Measurements from ENCODE around the gene SYT3.
"Not testable (repeated sequence)": the region's sequence is repeated elsewhere in the genome, so short reads cannot be mapped to it uniquely, and the experiment has no call there.

Gene SYT3

DNA sequence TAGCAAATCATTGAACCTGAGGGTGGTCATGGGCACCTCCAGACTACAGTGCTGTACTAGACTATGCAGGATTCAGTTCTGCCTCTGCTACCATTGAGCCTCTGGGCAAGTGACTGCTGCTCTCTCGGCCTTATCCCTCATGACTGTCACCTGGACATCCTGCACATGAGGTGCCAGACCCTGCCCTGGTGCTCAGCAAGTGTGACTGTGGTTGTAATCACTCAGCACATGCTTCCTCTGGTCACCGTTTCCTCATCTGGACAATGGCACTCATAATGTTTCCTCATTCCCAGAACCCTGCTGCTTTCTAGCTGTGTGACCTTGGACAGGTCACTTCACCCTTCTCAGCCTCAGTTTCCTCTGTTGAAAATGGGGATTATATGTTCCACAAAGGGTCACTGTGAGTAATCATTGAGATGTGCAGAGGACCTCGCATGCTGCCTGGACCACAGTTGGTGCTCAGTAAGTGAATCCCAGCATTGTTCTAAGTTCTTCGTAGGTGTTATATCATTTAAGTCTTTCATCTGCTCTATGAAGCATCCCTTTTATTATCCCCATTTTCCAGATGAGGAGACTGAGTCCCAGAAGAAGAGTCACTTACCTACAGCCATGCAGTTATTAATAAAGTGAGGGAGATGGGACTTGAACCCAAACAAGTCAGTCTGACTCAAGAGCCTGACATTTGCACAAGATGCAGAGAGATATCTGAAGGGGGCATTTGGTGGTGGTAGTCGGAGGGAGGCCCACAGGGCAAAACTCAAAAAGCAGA is 3.2 kb downstream of the SYT3 start:
- no peak for DNase-seq

DNA sequence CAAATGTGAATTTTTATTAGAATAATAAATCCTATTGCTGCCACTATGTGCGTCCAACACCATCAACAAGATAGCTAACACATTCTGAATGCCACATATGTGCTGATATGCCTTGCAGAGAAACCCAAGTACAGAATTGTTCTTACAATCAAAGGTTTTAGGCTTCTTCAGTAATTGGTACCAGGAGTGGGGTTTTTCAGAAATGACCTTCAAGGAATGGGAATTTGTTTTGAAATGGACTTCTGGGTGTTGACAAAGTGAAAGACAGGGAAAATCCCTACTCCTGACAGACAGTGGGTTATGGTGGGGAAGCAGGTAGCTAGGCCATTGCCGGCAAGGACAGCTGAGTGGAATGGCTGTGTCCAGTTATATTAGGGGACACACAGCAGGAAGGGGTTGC is 5.7 kb downstream of the SYT3 start:
- no peak for DNase-seq

DNA sequence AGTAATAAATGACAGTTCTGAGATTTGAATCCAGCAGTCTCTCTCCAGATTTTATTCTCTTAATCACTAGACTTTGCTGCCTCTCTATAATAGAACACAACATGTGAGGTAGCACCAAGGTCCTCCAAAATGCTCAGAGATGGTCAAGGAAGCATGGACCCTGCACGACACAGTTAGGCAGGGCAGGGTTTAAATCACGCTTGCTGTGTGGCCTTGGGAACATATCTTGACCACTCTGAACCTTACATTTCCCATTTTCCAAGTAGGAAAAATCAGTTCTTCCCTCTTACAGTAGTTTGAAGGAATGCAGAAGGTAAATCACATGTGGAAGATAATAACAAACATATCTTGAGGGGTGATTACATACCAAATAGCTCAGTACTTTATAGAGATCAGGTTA is 6.3 kb downstream of the SYT3 start:
- no peak for DNase-seq

DNA sequence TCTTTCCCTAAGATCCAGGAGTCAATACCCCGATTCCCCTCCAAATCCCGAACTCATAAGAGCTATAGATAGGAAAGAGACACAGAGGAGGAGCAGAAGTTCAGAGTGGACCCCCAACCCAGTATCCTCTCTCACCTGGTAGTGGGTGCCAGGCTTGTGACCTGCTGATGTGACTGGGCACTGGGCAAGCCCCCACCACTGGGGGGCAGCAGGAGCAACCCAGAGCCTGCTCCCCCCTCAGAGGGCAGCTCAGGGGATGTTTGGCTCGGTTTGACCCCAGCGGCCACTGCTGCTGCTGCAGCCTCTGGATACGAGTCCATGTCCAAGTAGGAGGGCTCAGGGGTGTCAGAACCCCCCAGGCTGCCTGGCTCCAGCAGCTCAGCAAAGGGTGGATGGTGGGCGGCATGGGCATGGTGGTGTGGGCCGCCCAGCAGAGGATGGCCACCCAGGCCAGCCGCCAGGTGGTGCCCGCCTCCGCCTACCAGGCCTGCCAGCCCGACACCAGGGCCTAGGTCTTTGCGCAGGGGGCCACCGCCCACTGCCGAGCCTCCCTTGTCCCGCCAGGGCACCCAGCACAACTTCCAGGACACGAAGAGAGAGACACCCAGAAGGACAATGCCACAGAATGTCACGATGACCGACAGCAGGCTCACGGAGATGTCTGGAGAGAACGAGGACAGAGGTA is 7.4 kb downstream of the SYT3 start:
- DNase-seq = no peak

DNA sequence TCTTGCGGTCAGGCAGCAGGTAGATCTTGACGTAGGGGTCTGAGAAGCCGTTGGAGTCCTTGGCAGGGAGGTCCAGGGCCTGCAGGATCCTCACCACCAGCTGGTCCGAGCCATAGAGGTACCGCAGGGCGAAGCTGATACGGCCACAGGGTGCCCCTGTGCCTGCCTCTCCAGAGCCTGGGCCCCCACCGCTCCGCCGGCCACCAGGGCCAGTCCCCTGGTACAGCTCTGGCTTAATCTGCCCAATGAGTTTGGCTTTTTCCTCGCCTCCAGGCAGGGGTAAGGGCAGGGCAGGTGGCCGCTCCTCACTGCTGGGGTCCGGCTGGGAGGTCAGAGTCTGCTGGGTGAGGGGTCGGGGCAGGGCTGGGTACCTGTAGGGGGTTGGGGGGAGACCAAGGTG is 9.9 kb downstream of the SYT3 start:
- no peak for DNase-seq

DNA sequence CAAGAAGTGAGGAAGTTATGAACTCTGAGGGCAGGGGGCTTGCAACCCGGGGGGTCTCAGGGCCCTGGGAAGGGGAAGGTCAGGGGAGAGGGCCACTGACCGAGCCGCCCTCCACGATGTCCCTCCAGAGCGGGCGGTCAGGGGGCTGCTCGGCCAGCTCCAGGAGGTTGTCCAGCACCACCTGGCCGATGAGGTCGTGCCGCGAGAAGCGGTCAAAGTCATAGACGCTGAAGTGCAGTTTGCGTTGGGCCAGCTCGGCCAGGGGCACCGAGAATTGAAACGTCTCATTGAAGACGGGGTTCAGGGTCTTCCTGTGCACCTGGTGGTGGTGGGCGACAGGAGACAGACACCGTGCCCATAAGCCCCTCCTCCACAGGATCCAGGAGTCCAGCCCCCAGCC is 10.5 kb downstream of the SYT3 start:
- DNase-seq = no peak

DNA sequence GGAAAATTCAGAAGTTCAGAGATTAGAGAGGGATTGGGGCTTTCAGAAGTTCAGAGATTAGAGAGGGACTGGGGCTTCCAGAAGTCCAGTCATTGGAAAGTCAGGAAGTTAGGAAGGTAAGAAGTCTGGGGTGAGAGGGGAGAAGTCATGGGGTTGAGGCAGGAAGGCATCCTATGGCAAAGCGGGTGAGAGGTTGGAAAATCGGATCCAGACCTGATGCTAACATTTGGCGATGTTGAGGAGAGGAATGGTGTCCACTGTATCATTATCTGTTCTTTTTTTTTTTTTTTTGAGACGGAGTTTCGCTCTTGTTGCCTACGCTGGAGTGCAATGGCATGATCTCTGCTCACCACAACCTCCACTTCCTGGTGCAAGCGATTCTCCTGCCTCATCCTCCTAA is 11.1 kb downstream of the SYT3 start:
- no peak for DNase-seq

DNA sequence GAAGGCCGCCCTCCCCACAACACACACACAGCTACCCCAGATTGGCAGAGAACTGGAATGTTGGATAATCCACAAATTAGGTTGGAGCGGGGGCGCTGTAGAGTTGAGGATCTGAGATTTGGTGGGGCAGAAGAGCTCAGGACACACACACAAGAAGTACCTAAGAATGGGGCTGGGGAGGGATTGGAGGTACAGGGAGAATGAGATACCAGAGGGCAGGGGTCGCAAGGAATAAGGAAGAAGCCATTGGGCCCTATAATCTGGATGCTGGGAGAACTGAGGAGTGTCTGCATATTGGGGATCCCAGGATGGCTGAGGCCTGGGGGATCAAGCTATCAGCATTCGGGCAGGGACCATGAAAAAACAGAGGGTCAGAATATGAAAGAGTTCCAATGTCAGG is 11.5 kb downstream of the SYT3 start:
- DNase-seq = no peak

DNA sequence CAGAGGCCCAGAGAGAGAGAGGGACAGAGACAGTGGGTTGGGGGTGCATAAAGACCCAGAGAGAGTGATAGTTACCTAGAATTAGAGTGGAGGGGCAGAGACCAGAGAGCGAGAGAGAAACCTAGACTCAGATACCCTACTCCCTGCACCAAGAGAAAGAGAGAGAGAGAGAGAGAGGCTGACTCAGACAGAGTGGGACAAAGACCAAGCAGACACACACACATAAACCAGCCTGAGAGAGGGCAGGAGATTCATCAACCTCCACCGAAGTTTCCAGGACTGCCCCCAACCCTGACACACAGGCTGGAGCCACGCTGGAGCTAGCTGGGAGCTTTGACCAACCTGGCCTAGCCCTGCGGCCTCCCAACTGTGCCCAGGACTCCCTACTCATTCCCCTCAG is 12.9 kb downstream of the SYT3 start:
- DNase-seq = no peak

DNA sequence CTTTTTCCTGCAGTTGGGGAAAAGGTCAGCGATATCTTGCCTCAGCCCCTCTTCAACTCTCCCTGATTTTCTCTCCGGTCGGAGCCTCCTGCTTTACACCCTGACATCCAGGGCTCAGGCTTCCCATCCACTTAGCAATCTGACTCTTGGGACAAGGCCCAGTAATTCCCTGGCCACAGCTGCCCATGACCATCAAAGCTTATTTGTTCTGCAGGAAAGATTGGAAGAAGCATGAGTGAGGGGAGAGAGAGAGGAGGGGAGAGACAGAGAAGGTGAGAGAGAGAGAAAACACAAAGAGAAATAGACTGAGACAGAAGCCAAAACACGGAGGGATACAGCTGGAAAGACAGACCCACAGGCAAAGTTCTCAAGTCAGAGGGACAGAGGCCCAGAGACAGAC is 13.7 kb downstream of the SYT3 start:
- no peak for DNase-seq

DNA sequence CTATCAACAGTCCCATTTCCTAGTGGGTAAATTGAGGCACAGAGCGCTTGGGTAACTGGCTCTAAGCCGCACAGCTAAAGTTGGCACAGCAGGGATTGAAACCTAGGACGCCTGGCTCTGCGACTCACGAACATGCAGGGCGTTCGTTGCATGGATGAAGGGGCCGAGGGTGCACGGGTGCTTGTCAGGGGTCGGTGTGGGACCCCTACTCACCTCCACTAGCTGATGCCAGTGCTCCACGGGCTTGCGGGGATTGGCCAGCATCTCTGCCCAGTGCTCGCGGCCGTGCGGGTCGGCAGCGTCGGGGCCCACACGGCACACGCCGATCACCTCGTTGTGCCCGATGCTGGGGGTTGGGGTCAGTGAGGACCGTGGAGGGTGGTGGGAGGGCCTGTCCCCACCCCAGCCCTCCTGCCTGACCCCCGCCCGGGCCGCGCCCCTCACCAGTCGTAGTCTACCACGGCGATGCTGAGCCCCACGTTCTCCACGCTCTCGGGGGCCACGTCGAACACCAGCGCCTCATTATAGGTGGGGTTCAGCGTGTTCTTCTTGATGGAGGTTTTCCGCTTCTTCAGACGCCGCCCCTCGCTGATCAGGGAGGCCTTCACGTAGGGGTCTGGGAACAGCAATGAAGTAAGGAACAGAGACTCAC is 14.6 kb downstream of the SYT3 start:
- no peak for DNase-seq

DNA sequence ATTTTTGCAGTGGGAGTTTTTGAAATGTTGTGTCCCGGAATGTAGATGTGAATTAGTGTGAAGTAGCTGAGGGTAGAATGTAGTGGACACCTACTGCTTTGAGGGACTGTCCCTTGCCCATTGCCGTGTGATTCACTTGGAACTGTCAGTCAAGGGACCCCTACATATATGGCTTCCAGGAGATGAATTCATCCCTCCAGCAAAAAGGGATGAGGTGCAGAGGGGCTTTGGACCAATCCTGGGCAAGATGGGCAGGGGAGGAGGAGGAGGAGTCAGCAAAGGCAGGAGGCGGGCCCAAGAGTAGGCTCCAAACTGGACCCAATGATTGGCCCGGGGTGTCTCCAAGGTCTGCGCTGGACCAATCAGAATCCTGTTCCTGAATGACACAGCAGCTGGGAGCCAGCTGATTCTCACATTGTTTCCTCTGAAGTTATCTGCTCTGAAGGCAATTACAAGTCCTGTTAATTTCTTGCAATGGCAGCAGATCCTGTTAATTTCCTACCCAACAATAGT is 19.2 kb downstream of the SYT3 start:
- not testable (repeated sequence) for DNase-seq

DNA sequence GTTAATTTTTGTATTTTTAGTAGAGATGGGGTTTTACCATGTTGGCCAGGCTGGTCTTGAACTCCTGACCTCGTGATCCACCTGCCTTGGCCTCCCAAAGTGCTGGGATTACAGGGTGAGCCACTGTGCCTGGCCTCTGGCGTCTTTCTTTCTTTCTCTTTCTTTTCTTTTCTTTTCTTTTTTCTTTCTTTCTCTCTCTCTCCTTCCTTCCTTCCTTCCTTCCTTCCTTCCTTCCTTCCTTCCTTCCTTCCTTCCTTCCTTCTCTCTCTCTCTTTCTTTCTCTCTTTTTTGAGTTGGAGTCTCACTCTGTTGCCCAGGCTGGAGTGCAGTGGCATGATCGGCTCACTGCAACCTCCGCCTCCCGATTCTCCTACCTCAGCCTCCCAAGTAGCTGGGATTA is 20.5 kb downstream of the SYT3 start:
- DNase-seq = not testable (repeated sequence)

DNA sequence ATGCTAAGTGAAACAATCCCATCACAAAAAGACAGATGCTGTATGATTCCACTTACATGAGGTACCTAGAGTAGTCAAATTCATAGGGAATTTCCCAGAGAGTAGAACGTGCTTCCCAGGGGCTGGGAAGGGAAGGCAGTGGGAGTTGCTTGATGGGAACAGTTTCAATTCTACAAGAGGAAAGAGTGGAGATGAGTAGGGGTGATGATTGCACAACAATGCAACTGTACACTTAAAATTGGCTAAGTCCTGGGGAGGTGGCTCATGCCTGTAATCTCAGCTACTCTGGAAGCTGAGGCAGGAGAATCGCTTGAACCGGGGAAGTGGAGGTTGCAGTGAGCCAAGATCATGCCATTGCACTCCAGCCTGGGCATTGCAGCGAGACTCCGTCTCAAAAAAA is 21.3 kb downstream of the SYT3 start:
- DNase-seq = not testable (repeated sequence)

DNA sequence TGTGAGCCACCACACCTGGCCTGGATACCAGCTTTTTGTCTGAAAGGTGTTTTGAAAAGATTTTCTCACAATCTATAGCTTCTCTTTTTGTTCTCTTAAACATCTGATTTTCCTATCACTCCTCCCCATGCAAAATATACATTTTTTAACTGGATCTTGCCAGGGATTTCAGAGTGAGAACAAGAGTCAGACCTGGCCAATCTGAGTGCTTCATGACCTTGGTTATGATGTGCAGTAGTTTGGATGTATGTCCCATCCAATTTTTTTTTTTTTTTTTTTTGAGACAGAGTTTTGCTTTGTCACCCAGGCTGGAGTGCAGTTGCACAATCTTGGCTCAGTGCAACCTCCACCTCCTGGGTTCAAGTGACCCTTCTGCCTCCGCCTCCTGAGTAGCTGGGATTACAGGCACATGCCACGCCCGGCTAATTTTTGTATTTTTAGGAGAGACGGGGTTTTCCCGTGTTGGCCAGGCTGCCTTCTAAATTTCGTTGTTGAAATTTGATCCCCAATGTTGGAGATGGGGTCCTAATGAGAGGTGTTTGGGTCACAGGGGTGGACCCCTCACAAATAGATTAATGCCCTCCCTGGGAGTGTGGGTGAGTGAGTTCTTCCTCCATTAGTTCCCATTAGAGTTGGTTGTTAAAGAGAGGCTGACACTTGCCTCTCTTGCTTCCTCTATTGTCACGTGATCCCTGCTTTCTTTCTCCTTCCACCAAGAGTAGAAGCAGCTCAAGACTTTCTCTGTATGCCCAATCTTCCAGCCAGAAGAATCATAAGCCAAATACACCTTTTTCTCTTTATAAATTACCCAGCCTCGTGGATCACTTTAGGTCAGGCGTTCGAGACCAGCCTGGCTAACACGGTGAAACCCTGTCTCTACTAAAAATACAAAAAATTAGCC is 26.9 kb downstream of the SYT3 start:
- not testable (repeated sequence) for DNase-seq

DNA sequence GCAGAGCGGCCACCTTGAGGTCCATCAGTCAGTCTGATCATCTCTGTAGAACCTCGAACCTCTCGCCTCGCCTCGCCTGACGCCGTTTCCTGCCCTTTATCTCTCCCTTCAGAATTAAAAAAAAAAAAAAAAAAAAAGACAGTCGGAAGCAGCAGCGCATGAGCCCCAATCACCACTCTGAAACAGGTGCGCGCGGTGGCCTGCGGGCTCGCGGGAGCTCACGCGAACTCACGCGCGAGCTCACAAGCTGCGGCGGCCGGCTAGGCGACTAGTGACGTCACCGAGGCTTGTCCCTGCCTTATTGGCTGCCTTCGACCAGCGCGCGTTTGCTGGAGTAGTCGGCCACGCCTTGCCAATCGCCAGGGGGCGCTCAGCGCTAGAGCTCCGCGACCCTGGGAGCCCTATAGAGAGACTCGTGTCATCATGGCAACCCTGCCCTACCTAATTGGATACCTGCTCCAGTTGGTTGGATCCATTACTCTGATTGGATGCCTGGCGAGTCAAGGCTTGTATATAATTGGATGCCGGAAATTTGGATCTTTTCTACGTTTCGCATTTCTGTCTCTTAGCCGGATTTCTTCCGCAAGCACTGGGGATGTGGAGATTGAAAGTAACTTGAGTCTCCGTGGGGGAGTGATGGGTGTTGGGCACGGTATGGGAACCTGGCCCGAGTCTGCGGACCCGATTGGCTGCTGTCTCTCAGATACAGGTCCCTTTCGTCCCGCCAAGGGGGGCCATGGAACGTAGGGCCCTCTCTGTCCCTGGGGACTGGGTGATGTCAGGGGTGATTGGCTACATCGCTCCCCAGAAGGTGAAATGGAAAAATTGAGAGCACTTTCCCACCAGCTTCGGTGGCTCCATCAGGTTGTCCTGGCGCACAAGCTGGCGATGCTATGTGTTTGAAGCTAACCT is 31.6 kb downstream of the SYT3 start:
- no peak for DNase-seq

DNA sequence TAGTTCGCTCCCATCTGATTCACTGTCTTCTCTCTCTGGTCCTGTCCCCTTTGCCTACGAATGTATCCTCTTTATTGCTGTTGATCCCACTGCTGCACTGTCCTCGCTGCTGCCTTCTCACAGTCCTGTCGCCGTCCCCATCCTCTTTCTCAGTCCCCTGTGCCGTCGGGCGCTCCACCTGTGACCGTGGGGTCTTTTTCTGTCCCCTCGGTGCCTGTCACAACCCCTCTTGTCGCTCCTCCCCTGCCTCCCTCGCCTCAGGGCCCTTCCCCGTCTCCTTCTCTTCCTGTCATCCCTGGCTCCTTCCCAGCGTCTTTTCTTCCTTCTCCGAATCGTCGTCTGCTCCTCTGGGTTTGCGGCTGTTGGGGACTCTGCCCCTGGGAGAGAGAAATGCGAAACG is 32.3 kb downstream of the SYT3 start:
- DNase-seq = no peak

DNA sequence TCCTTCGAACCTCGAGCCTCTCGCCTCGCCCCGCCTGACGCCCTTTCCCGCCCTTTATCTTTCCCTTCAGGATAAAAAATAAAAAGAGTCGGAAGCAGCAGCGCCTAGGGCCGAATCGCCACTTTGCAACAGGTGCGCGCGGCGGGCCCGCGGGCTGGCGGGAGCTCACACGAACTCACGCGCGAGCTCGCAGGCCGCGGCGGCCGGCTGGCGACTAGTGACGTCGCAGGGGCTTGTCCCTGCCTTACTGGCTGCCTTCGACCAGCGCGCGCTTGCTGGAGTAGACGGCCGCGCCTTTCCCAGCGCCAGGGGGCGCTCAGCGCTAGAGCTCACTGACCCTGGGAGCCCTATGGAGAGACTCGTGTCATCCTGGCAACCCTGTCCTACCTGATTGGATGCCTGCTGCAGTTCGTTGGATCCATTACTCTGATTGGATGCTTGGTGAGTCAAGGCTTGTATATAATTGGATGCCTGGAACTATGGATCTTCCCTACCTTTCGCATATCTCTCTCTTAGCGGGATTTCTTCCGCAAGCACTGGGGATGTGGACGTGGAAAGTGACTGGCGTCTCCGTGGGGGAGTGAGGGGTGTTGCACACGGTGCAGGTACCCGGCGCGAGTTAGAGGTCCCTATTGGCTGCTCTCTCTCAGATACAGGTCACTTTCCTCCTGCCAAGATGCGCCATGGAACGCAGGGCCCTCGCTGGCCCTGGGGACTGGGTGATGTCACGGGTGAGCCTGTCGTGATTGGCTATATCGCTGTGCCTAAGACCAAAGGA is 33.4 kb downstream of the SYT3 start:
- DNase-seq = not testable (repeated sequence)

DNA sequence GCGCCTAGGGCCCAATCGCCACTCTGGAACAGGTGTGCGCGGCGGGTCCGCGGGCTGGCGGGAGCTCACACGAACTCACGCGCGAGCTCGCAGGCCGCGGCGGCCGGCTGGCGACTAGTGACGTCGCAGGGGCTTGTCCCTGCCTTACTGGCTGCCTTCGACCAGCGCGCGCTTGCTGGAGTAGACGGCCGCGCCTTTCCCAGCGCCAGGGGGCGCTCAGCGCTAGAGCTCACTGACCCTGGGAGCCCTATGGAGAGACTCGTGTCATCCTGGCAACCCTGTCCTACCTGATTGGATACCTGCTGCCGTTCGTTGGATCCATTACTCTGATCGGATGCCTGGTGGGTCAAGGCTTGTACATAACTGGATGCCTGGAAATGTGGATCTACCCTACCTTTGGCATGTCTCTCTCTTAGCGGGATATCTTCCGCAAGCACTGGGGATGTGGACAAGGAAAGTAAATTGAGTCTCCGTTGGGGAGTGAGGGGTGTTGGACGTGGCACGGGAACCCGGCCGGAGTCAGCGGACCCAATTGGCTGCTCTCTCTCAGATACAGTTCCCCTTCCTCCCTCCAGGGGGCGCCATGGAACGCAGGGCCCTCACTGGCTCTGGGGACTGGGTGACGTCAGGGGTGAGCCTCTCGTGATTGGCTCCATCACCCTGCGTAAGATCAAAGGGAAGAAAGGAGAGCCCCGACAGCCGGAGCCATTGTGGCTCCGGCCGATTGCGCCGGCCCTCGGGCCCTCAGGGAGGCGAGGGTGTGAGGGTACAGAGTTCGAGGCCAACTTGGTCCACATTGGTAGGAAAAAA is 35.2 kb downstream of the SYT3 start:
- not testable (repeated sequence) for DNase-seq

DNA sequence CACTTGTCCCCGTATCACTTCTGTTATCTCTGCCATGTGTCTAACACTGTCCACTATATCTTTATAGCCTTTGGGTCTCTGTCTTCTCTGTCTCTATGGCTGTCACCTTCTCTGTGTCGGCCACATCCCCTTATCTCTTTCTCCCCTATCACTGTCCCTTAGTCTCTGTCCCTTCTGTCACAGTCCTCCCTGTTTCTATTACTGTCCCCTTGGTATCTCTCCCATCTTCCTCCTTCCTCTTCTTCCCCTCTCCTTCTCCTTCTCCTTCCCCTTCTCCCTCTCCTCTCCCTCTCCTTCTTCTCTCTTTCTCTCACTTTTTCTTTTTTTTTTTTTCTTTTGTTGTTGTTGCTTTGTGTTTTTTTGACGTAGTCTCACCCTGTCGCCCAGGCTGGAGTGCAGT is 36.7 kb downstream of the SYT3 start:
- DNase-seq = no peak
